Neural progenitor cell (in vitro differentiated cells): Measurements from ENCODE around the gene ATXN1. TPM values are rescaled to one million over a fixed set of nuclear protein-coding genes. Genes with fewer than 3 reads are reported as not detected.

ENCODE experiments used
- DNase-seq: peaks from one replicate; pipeline ENCODE4 v3.0.0-alpha.2; 2016; ENCODE audit warnings: low spot score
- H2AFZ ChIP-seq: fragments of 200-600 bp; sonication (generic); replicated peaks from 2 replicates; pipeline ENCODE4 v1.6.1; 2016; ENCODE audit warnings: antibody characterized with exemption
- H3F3A ChIP-seq: fragments of 200-600 bp; sonication (generic); 2 replicates; pipeline ENCODE4 v1.6.1; 2016; ENCODE audit warnings: antibody characterized with exemption, low read depth
- H3K27ac ChIP-seq: fragments of 200-600 bp; sonication (generic); 2 replicates; pipeline ENCODE4 v1.5.1; 2016; ENCODE audit warnings: mild to moderate bottlenecking
- H3K27me3 ChIP-seq: fragments of 200-600 bp; sonication (generic); 2 replicates; pipeline ENCODE4 v1.6.1; 2016; ENCODE audit warnings: mild to moderate bottlenecking, moderate library complexity
- H3K36me3 ChIP-seq: fragments of 200-600 bp; sonication (generic); 2 replicates; pipeline ENCODE4 v1.5.1; 2016
- H3K4me1 ChIP-seq: fragments of 200-600 bp; sonication (generic); 2 replicates; pipeline ENCODE4 v1.6.1; 2016; ENCODE audit warnings: mixed run types
- H3K4me2 ChIP-seq: fragments of 200-600 bp; sonication (generic); 2 replicates; pipeline ENCODE4 v1.6.1; 2016
- H3K4me3 ChIP-seq: fragments of 200-600 bp; sonication (generic); 2 replicates; pipeline ENCODE4 v1.5.1; 2016
- H3K79me2 ChIP-seq: fragments of 200-600 bp; sonication (generic); 2 replicates; pipeline ENCODE4 v1.6.1; 2016; ENCODE audit warnings: low read depth
- H3K9ac ChIP-seq: fragments of 200-600 bp; sonication (generic); 2 replicates; pipeline ENCODE4 v1.6.1; 2016
- H3K9me3 ChIP-seq: fragments of 200-600 bp; sonication (generic); 2 replicates; pipeline ENCODE4 v1.5.1; 2016; ENCODE audit warnings: low read depth
- H4K20me1 ChIP-seq: fragments of 200-600 bp; sonication (generic); 2 replicates; pipeline ENCODE4 v1.6.1; 2016; ENCODE audit warnings: low read depth
- H3K27ac Mint-ChIP-seq: 3 replicates; pipeline ENCODE4 v1.8.0; 2021; ENCODE audit warnings: mixed read lengths
- H3K27me3 Mint-ChIP-seq: 2 replicates; pipeline ENCODE4 v1.8.0; 2022; ENCODE audit warnings: low read depth, mild to moderate bottlenecking, inconsistent platforms, moderate library complexity, mixed read lengths; ENCODE audit not compliant: insufficient read depth
- H3K36me3 Mint-ChIP-seq: 3 replicates; pipeline ENCODE4 v1.8.0; 2021; ENCODE audit warnings: mixed read lengths
- H3K4me1 Mint-ChIP-seq: 3 replicates; pipeline ENCODE4 v1.8.0; 2021; ENCODE audit warnings: mixed read lengths
- H3K4me3 Mint-ChIP-seq: 3 replicates; pipeline ENCODE4 v1.8.0; 2021; ENCODE audit warnings: mild to moderate bottlenecking, moderate library complexity, mixed read lengths
- H3K9me3 Mint-ChIP-seq: 3 replicates; pipeline ENCODE4 v1.8.0; 2020; ENCODE audit warnings: mixed read lengths
- EZH2 ChIP-seq: fragments of 200-600 bp; sonication (generic); IDR thresholded peaks from 2 replicates; pipeline ENCODE4 v1.6.1; 2017; ENCODE audit warnings: antibody characterized with exemption, mild to moderate bottlenecking, moderate library complexity
- EZH2phosphoT487 ChIP-seq: fragments of 200-600 bp; sonication (generic); IDR thresholded peaks from 2 replicates; pipeline ENCODE4 v1.6.1; 2017; ENCODE audit warnings: antibody characterized with exemption
- total RNA-seq: library from RNA; depleted of rRNA; stranded (reverse); fragments of >200 nt; gene quantifications from 2 replicates; pipeline ENCODE4 v1.2.3, GENCODE V29; 2015; ENCODE audit warnings: low replicate concordance
- TF ChIP-seq, protein P1 (sequence below): fragments of 200-600 bp; sonication (generic); IDR thresholded peaks from 2 replicates; pipeline ENCODE4 v1.5.1; 2017; ENCODE audit warnings: antibody characterized with exemption, mild to moderate bottlenecking

ATXN1 gene
- total RNA-seq, 1 donor from 2014 or later = 3.6 TPM

DNA sequence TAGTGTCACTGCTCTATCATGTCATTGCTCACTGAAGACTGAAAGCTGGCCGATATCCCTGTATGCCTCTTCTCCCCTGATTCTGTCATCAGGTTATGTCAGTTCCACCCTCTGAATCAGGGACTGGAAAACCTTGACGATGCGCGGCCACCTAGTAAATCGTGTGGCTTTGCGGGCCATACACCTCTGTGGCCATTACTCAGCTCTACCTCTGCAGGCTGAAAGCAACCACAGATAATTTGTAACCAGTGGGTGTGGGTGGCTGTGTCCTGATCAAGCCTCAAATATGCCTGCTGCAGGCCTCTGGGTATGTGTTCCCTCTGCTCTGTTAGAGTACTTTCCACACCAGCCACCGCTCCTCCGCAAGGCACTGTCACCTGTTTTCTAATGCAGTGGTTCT lies 417.7 kb downstream of the ATXN1 start:
- peaks cover 2% of the 10 kb centered on the region for H3K9me3 Mint-ChIP-seq
- H3K27me3 ChIP-seq = no peaks in the 10 kb centered on the region
- H3K9ac ChIP-seq = no peak overlapping the region
- H3K4me1 ChIP-seq = peaks cover 14% of the 10 kb centered on the region
- no peak overlapping the region for H3K4me3 Mint-ChIP-seq
- peaks cover 15% of the 10 kb centered on the region for H3F3A ChIP-seq
- H3K27ac Mint-ChIP-seq = no peak overlapping the region
- no peaks in the 10 kb centered on the region for H4K20me1 ChIP-seq
- no peak overlapping the region for H2AFZ ChIP-seq
- peaks cover 30% of the 10 kb centered on the region for H3K4me1 Mint-ChIP-seq
- no peaks in the 10 kb centered on the region for H3K9me3 ChIP-seq
- H3K36me3 ChIP-seq = no peaks in the 10 kb centered on the region
- no peak overlapping the region for H3K4me2 ChIP-seq
- no peak for DNase-seq
- H3K27me3 Mint-ChIP-seq = peaks cover 3% of the 10 kb centered on the region
- no peak for TF ChIP-seq EZH2phosphoT487
- TF ChIP-seq, protein P1, sequence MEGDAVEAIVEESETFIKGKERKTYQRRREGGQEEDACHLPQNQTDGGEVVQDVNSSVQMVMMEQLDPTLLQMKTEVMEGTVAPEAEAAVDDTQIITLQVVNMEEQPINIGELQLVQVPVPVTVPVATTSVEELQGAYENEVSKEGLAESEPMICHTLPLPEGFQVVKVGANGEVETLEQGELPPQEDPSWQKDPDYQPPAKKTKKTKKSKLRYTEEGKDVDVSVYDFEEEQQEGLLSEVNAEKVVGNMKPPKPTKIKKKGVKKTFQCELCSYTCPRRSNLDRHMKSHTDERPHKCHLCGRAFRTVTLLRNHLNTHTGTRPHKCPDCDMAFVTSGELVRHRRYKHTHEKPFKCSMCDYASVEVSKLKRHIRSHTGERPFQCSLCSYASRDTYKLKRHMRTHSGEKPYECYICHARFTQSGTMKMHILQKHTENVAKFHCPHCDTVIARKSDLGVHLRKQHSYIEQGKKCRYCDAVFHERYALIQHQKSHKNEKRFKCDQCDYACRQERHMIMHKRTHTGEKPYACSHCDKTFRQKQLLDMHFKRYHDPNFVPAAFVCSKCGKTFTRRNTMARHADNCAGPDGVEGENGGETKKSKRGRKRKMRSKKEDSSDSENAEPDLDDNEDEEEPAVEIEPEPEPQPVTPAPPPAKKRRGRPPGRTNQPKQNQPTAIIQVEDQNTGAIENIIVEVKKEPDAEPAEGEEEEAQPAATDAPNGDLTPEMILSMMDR = no peak
- H3K27ac ChIP-seq = no peak overlapping the region
- H3K4me3 ChIP-seq = no peak overlapping the region
- peaks cover 2% of the 10 kb centered on the region for H3K36me3 Mint-ChIP-seq
- H3K79me2 ChIP-seq = no peaks in the 10 kb centered on the region

DNA sequence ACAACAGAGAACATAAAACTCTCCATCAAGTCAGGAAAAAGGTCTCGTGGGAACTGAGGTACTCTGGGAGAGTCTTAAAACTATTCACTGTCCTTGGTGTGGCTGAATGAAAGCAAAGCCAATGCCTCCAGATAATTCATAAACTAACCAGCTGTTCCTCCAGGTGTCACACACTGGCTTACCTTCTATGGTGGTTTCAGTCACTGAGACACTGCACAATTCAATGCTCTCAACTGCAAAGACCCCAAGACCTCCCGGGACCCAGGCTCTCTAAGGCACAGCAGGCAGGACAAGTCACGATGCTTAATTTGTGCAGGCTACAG lies 422.0 kb downstream of the ATXN1 start:
- Histone ChIP-seq H3K9me3 (no peaks in the 10 kb centered on the region), H3K27ac (no peak overlapping the region), H3K4me2 (no peak overlapping the region), H3K9ac (no peak overlapping the region), H2AFZ (no peak overlapping the region), H3K4me3 (no peak overlapping the region), H4K20me1 (no peaks in the 10 kb centered on the region), H3K36me3 (no peaks in the 10 kb centered on the region), H3K27me3 (no peaks in the 10 kb centered on the region), H3K79me2 (no peaks in the 10 kb centered on the region), H3F3A (no peaks in the 10 kb centered on the region), H3K4me1 (no peaks in the 10 kb centered on the region)
- H3K4me1 Mint-ChIP-seq = peaks cover 15% of the 10 kb centered on the region
- H3K9me3 Mint-ChIP-seq = peaks cover 2% of the 10 kb centered on the region
- no peaks in the 10 kb centered on the region for H3K36me3 Mint-ChIP-seq
- DNase-seq = no peak
- peaks cover 7% of the 10 kb centered on the region for H3K27me3 Mint-ChIP-seq
- TF ChIP-seq EZH2phosphoT487 (no peak), EZH2 (no peak)
- TF ChIP-seq, protein P1 = no peak
- no peak overlapping the region for H3K27ac Mint-ChIP-seq
- no peak overlapping the region for H3K4me3 Mint-ChIP-seq

DNA sequence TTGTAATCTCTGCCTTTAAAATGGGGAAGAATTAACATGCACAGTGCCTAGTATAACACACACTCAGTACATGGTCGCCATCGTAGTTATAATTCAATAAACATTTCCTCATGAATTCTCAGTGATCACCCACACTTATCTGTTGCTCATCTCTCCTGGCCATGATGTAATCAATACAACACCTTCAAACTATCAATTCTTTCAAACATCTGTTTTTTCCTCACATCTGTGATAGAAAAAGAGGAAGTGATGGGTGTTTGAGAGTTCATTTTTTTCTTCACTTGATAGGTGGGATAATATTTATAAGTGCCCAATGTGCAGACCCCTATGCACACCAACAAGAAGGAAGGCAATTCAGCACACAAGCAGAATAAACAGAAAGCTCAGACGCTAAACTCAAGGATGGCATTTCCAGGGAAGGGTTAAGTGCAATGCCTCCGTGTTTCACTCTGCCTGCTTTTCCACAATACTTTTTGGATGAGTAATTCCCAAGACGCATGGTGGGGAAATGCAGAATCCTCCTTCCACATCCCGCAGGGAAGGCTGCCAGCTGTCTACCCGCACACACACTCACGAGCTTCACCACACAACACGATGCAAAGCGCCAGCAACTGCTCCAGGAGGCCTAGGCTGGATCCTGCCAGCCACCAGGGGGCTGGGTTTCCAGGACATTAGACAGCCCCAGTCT lies 422.5 kb downstream of the ATXN1 start:
- Mint-ChIP-seq H3K27me3 (peaks cover 7% of the 10 kb centered on the region), H3K27ac (no peak overlapping the region), H3K4me1 (peaks cover 15% of the 10 kb centered on the region), H3K9me3 (peaks cover 2% of the 10 kb centered on the region), H3K4me3 (no peak overlapping the region), H3K36me3 (no peaks in the 10 kb centered on the region)
- H3K9me3 ChIP-seq = no peaks in the 10 kb centered on the region
- TF ChIP-seq EZH2 = no peak
- TF ChIP-seq, protein P1 = peak; percentile 47
- no peak overlapping the region for H2AFZ ChIP-seq
- H3K4me1 ChIP-seq = no peaks in the 10 kb centered on the region
- peak; percentile 26 for DNase-seq
- no peaks in the 10 kb centered on the region for H3F3A ChIP-seq
- no peak overlapping the region for H3K4me3 ChIP-seq
- H3K36me3 ChIP-seq = no peaks in the 10 kb centered on the region
- H3K4me2 ChIP-seq = no peak overlapping the region
- H4K20me1 ChIP-seq = no peaks in the 10 kb centered on the region
- H3K27ac ChIP-seq = no peak overlapping the region
- no peak overlapping the region for H3K9ac ChIP-seq
- H3K79me2 ChIP-seq = no peaks in the 10 kb centered on the region
- H3K27me3 ChIP-seq = no peaks in the 10 kb centered on the region
